GM18907 (cell line): ENCODE data around the gene CENPW.

ENCODE experiments used
- ATAC-seq: cut with Tn5 transposase; IDR thresholded peaks from one replicate; pipeline ENCODE4 v1.9.1; 2021; ENCODE audit warnings: mild to moderate bottlenecking, moderate library complexity; ENCODE audit not compliant: unreplicated experiment

CENPW gene

DNA sequence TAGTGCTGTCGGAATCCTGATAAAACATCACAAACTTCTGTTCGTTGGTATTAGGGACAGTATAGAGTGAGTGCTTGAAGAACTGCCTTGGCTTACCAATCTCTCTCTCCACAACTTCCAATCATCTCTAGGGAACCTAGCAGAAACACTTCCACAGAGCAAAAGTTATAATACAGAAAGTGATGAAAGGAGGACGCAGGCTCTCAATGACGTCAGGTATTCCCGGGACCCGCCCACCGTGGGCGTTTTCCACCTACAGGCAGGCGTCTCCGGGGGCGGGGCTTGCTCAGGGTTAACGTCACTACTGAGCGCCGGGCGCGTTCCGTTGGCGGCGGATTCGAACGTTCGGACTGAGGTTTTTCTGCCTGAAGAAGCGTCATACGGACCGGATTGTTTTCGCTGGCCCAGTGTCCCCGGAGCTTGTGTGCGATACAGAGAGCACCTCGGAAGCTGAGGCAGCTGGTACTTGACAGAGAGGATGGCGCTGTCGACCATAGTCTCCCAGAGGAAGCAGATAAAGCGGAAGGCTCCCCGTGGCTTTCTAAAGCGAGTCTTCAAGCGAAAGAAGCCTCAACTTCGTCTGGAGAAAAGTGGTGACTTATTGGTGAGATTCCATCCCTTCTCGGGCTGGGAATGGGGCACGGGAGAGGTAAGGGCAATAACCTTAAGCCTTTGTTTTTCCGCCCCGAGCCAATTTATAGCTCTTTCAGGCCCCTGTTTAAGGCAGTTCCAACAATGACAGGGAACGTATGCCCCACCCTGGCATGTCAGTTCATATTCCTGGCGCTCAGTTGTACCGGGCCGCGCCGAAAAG is at the start of gene CENPW:
TSS of gene CENPW (plus strand) at position 320 of the 814 bp plus-strand sequence. CDS start at position 479, 159 bp downstream.
- ATAC-seq, result peak; percentile 95

DNA sequence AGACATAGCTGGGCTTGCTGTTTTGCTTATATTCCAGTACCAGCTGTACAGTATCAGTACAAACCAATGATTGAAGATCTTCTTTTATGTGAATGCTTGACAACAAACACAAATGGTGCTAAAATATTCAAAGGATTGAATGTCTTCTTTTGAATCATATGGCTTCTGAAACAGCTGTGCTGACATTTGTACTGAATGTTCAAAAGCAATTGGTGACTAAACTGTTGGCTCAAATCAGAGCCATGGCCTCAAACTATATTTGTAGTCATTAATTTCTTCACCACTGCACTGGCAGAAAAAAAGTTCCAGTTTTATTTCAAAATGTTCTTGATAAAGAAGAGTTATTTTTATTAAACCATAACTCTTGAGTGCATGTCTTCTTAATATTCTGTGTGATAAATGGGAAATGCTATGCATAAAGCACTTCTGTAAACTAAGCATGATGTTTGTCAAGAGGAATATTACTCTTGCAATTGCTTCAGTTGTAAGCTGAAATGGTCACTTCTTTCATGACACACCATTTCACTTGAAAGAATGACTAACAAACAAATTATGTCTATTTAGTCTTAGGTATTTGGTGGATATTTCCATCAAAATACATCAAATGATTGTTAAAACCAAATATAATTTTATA is 45.9 kb upstream of the CENPW start:
- ATAC-seq, result no peak

DNA sequence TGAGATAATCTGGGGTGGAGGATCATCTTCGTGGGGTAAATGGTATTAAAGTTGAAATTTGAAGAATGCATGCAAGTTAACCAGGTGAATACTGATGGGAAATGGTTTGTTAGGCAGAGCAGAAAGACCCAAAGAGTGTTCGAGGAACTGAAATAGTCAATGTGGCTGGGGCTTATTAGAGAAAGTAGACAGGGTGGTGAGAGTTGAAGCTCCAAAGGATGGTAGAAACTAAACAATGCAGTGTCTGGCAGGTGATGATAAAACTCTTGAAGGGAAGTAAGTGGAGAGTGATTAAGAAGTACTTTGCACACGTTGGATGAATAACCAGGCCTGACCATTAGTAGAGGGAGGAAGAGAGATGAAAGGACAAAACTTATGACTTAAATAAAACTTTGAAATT is 39.8 kb upstream of the CENPW start:
- ATAC-seq, result peak; percentile 48

DNA sequence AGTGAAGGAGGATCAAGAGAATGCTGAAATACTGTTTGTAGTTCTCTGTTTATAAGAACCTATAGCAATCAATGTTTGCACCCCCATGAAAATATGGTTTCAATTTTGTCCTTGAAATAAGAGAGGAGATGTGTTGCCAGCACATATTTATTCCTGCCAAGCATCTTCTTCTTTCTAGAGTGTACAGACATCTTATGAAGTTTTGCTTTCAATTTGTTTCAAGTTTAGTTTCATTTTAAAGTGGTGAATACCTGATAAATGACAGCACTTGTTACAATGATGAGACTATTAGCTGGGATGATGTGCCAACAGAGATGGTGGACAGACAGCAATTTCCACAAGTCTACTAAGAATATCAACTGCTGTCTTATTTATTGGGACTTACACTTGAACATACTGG is 39.2 kb upstream of the CENPW start:
- ATAC-seq, result peak; percentile 86

DNA sequence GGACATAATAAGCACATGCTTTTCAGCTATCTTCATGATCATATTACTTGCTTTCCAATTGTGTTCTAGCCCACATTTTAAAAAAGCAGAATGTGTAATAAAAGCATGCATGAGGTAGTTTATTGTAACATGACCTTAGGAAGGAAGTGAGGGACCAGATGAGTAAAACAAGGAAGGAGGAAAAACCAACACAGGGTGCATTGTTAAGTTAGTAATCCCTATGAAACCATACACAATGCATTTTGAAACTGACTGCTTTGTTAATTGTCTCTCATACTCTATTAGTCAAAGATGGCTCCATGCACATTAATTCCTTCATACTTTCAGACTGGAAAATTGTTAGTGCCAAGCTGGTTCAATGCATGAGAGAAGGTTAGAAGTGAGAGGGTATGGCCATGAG is 37.7 kb upstream of the CENPW start:
- ATAC-seq, result no peak

DNA sequence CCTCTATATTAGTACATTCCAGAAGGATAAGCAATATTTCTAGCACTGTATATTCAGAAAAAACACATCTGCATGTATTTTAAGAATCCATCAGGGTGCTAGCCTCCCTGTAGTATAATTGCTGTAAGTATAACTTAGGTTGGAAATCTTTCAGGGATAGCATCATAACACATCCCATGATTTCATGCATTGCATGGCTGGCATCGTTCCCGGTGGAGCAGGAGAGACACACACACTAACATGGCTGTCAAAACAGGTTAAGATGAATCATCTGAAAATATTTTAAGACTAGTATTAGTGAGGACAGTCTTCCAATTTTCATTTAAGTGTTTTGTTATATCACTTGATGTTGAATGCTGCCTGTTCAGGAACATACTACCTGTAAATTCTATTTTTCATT is 32.1 kb upstream of the CENPW start:
- no peak for ATAC-seq

DNA sequence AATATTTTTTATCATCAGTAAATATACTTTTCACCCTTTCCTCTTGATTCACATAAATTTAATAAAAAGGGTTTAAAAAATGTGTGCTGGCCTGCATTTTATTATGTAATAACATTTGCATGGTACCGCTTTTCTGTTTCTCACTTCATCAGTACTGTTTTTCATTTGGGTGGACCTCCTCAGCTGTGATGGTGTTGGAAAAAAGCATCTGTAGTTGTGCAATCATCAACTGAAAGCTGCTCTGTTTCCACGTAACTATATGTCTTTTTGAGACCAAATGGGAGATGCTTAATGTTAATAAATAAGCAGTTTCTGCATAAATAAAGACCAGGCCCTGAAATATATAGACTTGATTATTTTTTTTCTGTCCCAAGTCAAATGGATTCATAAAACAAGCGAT is 31.6 kb upstream of the CENPW start:
- no peak for ATAC-seq

DNA sequence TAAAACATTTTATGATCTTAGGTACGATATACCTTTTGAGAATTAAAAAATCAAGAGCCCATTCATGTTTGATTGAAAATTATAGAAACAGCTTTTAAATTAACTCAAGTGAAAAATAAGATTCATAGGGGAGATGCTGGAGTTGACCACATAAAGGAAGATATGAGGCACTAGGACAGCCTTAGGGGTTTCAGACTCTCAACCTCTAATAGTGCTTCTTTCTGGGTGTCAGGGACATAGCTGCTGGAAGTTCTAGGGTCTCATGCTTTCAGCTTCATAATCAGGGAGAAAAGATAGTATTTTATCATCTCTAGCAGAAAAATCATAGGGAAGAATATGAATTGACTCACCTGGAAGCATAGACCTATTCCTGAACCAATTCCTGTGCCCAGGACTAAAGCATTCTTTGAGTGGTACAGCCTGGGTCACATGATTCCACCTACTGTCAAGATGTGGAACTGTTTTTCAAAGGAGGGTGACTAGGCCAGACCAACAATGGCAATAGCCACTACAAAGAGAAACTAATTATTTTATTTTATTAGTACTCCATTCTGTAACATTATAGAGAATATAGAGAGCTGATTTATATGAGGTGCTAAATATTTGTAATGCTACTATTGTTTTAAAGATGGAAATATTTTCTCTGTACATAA is 27.8 kb upstream of the CENPW start:
- peak; percentile 95 for ATAC-seq

DNA sequence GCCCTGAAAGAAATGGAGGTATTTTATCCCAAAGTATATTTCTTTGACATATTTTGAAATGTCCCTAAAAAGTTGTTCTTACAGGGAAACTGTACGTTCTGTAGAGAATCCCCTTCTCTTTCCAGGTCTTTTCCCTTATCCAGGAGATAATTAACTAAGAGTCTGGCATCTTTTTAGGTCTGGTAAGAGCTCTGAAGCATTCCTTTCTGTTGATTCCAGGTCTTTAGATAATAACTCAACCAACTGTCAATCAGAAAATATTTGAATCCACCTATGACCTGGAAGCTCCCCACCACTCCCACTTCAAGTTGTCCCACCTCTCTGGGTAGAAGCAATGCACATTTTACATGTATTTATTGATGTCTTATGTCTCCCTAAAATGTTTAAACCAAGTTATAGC is 26.0 kb upstream of the CENPW start:
- no peak for ATAC-seq

DNA sequence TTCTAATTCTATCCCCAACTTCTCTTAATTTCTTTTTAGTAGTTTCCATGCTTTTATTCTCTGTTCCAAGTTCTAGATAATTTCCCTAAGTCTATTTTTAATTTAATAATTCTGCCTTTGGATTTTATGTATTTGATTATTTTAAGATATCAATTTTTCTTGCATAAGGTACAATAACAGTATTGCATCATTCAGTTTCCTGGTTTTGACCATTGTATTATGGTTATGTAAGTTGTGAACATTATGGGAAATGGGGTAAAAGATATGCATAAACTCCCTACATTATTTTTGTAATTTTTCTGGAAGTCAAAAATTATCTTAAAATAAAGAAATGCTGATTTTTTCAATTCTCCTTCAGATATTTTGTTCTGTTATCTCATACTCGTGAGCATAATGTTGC is 21.1 kb upstream of the CENPW start:
- ATAC-seq, result no peak

DNA sequence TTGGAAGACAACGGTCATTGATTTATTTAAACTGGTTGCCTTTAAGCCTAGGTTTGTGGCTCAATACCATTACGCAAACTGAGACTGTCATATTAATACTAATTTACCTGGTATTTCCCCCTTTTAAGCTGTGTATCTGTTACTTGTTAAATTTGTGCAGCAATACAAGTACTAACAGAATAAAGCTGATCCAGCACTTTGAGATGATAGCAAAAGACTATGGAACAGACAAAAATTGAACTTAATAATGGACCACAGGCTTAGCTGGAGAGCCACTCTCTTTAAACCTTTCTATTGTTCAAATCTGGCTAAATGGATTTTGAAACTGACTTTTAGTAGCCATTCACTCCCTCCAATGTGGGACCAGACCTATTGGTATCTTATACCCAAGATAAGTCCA is 6.2 kb upstream of the CENPW start:
- ATAC-seq, result no peak

DNA sequence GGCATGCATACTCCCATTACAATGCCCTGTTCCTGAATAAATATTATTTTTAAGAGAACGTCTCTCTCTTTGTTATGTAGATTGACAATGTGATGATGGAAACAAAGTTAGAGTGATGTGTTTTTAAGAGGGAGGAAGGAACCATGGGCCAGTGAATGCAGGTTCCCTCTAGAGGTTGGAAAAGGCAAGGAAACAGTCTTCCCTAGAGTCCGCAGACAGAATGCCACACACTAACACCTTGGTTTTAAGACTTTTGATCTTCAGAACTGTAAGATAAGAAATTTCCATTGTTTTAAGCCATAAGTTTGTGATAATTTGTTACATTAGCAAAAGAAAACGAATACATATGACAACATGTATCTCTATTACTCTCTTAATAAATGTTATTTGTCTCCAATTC is 4.7 kb upstream of the CENPW start:
- no peak for ATAC-seq

DNA sequence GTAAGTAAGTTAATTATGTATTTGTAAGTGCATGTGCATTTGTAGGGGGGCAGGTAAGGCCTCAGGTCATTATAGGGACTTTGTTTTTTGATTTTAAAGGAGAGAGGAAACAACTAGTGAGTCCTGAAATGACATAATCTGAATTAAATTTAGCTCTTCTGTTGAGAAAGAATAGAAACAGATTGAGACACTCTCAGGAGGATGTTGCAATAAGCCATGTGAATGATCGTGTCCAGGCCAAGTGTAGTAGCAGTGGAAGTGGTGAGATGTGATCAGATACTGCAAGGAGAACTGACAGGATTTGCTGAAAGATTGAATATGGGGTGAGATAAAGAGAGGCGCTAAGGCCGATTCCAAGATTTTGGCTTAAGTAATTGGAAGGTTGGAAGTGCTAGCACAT is 2.6 kb upstream of the CENPW start:
- no peak for ATAC-seq

DNA sequence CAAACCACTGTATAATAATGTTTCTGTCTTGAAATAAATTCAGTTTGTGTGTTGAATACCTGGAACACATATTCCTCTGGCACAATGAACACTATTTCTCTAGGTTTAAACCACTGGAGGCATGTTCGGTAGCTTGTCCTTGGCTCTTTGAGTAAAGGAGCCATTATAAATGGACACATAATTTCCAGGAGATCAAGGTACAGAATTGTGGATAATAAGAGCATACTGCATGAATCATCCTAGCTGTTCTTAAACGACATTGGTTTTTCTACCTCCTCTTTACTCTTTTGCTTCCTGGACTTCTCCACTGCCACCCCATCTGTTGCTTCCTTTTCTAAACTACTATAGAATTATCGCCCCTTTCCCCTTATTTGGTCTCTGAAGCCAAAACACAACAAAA is 1.2 kb downstream of the CENPW start:
- ATAC-seq, result no peak

DNA sequence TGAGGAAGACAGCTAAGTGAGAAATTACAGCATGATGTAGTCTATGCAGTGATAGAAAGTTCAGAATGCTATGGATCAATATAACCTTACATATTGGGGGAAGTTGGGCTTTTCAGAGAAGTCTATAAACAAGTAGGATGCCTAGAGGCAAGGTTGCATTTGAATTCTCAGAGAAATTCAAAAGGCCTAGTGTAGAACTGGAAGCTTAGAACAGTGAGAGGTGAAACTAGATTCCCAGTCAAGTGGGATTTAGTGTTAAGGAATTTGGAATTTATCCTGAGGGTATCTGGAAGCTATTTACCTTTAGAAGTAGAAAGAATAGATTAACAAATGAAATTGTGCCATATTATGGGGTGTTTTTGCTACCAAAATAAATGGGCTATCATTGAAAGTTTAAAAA is 4.3 kb downstream of the CENPW start:
- no peak for ATAC-seq

DNA sequence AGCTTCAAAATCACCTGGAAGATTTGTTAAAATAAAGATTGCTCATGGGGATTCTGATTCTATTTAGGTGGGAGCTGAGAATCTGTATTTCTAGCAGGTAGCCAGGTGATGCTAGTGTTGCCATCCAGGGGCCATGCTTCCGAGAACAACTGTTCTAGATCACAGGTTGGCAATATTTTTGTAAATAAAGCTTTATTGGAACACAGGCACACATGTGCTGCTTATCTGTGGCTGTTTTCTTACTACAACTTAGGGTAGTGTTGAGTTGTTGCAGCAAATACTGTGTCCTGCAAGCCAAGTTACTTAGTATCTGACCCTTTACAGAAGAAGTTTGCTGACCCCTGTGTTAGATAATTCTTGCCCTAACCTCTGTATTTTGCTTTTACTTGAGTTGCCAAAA is 12.0 kb downstream of the CENPW start:
- no peak for ATAC-seq

DNA sequence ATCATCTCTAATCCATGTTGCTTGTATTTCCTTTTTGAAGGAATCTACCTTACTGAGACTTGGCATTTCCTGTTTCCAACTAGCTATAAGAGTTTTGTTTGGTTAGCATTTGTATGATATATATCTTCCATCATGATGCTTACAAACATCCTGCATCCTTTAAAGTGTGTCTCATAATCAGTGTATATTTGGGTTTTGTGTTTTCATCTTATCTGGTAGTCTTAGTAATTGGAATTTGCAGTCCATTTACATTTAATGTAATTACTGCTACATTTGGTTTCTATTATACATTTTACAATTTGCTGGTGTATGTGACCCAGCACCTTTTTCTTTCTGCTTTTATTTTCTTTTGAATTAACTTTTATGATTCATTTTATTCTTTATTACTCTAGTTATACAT is 12.6 kb downstream of the CENPW start:
- no peak for ATAC-seq

DNA sequence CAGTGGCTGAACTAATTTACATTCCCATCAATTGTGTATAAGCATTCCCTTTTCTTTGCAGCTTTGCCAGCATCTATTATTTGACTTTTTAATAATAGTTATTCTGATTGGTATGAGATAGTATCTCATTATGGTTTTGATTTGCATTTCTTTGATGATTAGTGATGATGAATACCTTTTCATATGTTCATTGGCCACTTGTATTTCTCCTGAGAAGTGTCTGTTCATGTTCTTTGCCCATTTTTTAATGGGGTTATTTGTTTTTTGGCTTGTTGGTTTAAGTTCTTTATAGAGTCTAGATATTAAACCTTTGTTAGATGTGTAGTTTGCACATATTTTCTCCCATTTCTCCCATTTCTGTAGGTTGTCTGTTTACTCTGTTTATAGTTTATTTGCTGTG is 16.6 kb downstream of the CENPW start:
- ATAC-seq, result no peak

DNA sequence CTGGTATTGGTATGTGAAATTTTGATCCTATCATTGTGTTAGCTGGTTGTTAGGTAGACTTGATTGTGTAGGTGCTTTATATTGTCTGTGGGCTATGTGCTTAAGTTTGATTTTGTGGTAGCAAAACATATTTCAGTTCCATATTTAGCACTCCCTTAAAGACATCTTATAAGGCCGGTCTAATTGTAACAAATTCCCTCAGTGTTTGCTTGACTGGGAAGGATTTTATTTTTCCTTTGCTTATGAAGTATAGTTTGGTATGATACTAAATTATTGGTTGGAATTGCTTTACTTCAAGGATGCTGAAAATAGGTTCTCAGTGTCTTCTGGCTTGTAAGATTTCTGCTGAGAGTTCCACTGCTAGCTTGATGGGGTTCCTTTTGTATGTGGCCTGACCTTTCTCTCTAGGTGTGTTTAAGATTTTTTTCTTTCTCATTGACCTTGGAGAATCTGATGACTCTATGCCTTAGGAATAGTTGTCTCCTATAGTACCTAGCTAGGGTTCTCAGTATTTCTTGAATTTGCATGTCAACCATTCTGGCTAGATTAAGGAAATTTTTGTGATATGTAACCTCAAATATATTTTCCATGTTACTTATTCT is 20.1 kb downstream of the CENPW start:
- no peak for ATAC-seq

DNA sequence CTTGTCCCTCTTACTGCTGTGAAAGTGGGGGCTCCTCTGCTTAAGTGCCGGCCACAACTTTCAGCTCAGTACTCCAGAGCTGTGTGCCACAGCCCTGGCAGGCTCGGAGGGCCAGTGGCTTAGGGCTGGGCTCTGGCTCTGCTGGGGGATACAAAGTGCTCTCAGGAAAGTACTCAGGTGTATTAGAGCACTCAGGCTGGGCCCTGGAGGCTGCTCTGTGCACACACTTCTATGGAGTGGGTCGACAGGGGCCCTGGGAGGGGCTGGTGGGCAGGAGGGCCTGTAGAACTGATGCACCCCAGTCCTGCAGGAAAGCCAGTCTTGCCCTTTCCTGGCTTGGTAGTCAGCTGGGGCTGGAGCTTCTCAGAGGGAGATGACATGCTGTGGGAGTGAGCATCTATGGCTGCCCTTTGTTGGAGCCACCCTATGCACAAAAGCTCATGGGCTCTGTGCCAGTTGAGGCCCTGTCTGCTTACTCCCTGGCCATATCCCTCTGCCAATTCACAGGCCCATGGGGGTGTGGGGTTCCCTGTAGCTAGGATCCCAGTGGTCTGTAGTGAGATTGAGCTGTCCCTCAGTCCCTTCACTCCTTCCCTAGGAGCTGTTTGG is 22.0 kb downstream of the CENPW start:
- no peak for ATAC-seq

DNA sequence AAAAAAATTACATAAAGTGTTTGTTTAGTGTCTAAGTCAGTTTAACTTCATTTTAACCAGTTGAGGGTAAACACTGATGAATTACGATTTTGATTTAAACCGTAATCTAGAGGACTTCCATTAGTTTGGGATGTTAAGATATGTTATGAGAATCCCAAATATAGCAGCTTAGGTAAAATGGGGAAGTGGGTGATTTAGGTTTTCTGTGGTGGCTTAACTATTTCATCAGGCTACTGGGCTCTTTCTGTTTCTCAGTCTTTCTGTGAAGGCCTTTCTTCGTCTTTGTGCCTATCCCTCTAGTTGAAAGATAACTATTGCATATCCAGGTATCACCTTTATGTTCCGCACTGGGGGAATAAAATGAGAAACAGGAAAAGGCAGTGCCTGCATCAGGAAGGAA is 27.9 kb downstream of the CENPW start:
- no peak for ATAC-seq
